Measurements from ENCODE around the gene HIVEP2. TPM values are rescaled to one million over a fixed set of nuclear protein-coding genes. Genes with fewer than 3 reads are reported as not detected.

The HIVEP2 gene
- 30.9 and 37.9 TPM in 2 replicates for total RNA-seq

GRCh38 chr6:142945049-142945445 lies at the start of gene HIVEP2:
Gene HIVEP2 (minus strand): TSS chr6:142945176. CDS start chr6:142774738, 170,438 bp downstream.

Other genes with a start within 250 kb of the HIVEP2 start
- gene AIG1, start 115.7 kb upstream of the HIVEP2 start, total RNA-seq, result 34.7 and 46.3 TPM in 2 replicates